SK-N-SH treated with all-trans-retinoic acid at 6 μM for 48 hours (cell line): ENCODE results near the gene CCDC63.

Experiments used
- ATAC-seq: fragments of 200-7000 bp; cut with Tn5 transposase; 3 replicates; pipeline ENCODE4 v1.9.1; 2020; ENCODE audit warnings: mild to moderate bottlenecking, moderate library complexity
- ARNTL ChIP-seq: fragments of 450-650 bp; formaldehyde crosslinking; IDR thresholded peaks from 2 replicates; pipeline ENCODE4 v1.5.0; 2020; ENCODE audit warnings: low read depth, mild to moderate bottlenecking, moderate library complexity, borderline replicate concordance
- CSDC2 ChIP-seq: fragments of 250-450 bp; sonication (Bioruptor Pico); IDR thresholded peaks from 2 replicates; pipeline ENCODE4 v1.5.0; 2020; ENCODE audit warnings: mild to moderate bottlenecking, moderate library complexity
- ESRRG ChIP-seq: fragments of 250-450 bp; sonication (Bioruptor Pico); IDR thresholded peaks from 2 replicates; pipeline ENCODE4 v1.6.1; 2021; ENCODE audit warnings: mild to moderate bottlenecking
- GLIS3 ChIP-seq: fragments of 250-450 bp; sonication (Bioruptor Pico); IDR thresholded peaks from 2 replicates; pipeline ENCODE4 v1.5.0; 2020; ENCODE audit warnings: mild to moderate bottlenecking, moderate library complexity
- OSR1 ChIP-seq: fragments of 250-450 bp; sonication (Bioruptor Pico); IDR thresholded peaks from 2 replicates; pipeline ENCODE4 v1.8.0; 2022; ENCODE audit warnings: moderate library complexity, mild to moderate bottlenecking, inconsistent platforms
- PPARA ChIP-seq: fragments of 250-450 bp; sonication (Bioruptor Pico); IDR thresholded peaks from 2 replicates; pipeline ENCODE4 v1.5.0; 2020; ENCODE audit warnings: mild to moderate bottlenecking, borderline replicate concordance
- RARB ChIP-seq: fragments of 250-450 bp; sonication (Bioruptor Pico); IDR thresholded peaks from 2 replicates; pipeline ENCODE4 v1.8.0; 2021; ENCODE audit warnings: mild to moderate bottlenecking, moderate library complexity
- TCF4 ChIP-seq: fragments of 250-450 bp; sonication (Bioruptor Pico); IDR thresholded peaks from 2 replicates; pipeline ENCODE4 v1.8.0; 2021; ENCODE audit warnings: mild to moderate bottlenecking, moderate library complexity, borderline replicate concordance
- TOX ChIP-seq: fragments of 250-450 bp; sonication (Bioruptor Pico); IDR thresholded peaks from 2 replicates; pipeline ENCODE4 v1.8.0; 2021; ENCODE audit warnings: mild to moderate bottlenecking, moderate library complexity, borderline replicate concordance
- ZC3H10 ChIP-seq: fragments of 250-450 bp; sonication (Bioruptor Pico); IDR thresholded peaks from 2 replicates; pipeline ENCODE4 v1.5.1; 2021; ENCODE audit warnings: mild to moderate bottlenecking, moderate library complexity
- ZFP3 ChIP-seq: fragments of 250-450 bp; sonication (Bioruptor Pico); IDR thresholded peaks from 2 replicates; pipeline ENCODE4 v1.5.0; 2020; ENCODE audit warnings: mild to moderate bottlenecking, moderate library complexity
- ZFP30 ChIP-seq: fragments of 450-650 bp; formaldehyde crosslinking; IDR thresholded peaks from 2 replicates; pipeline ENCODE4 v1.5.0; 2022; ENCODE audit warnings: mild to moderate bottlenecking, moderate library complexity
- ZNF565 ChIP-seq: fragments of 450-650 bp; formaldehyde crosslinking; conservative IDR thresholded peaks from 2 replicates; pipeline ENCODE4 v1.5.0; 2020; ENCODE audit warnings: low read depth, mild to moderate bottlenecking, moderate library complexity
- ZNF8 ChIP-seq: fragments of 450-650 bp; formaldehyde crosslinking; IDR thresholded peaks from 2 replicates; pipeline ENCODE4 v1.5.0; 2020; ENCODE audit warnings: mild to moderate bottlenecking, moderate library complexity
- TF ChIP-seq, protein P1 (sequence below): fragments of 250-450 bp; sonication (Bioruptor Pico); IDR thresholded peaks from 2 replicates; pipeline ENCODE4 v1.5.1; 2020; ENCODE audit warnings: low read depth, mild to moderate bottlenecking, moderate library complexity
- TF ChIP-seq, protein P2 (sequence below): fragments of 250-450 bp; sonication (Bioruptor Pico); IDR thresholded peaks from 2 replicates; pipeline ENCODE4 v1.8.0; 2021; ENCODE audit warnings: low read depth, mild to moderate bottlenecking, moderate library complexity, borderline replicate concordance
- TF ChIP-seq, protein P3 (sequence below): fragments of 250-450 bp; sonication (Bioruptor Pico); IDR thresholded peaks from 2 replicates; pipeline ENCODE4 v1.8.0; 2020; ENCODE audit warnings: mild to moderate bottlenecking, moderate library complexity, borderline replicate concordance
- TF ChIP-seq, protein P4 (sequence below): fragments of 250-450 bp; sonication (Bioruptor Pico); IDR thresholded peaks from 2 replicates; pipeline ENCODE4 v1.5.0; 2020; ENCODE audit warnings: mild to moderate bottlenecking, moderate library complexity
- TF ChIP-seq, protein P5 (sequence below): fragments of 250-450 bp; sonication (Bioruptor Pico); IDR thresholded peaks from 2 replicates; pipeline ENCODE4 v1.5.1; 2021; ENCODE audit warnings: mild to moderate bottlenecking, moderate library complexity

CCDC63 gene

DNA sequence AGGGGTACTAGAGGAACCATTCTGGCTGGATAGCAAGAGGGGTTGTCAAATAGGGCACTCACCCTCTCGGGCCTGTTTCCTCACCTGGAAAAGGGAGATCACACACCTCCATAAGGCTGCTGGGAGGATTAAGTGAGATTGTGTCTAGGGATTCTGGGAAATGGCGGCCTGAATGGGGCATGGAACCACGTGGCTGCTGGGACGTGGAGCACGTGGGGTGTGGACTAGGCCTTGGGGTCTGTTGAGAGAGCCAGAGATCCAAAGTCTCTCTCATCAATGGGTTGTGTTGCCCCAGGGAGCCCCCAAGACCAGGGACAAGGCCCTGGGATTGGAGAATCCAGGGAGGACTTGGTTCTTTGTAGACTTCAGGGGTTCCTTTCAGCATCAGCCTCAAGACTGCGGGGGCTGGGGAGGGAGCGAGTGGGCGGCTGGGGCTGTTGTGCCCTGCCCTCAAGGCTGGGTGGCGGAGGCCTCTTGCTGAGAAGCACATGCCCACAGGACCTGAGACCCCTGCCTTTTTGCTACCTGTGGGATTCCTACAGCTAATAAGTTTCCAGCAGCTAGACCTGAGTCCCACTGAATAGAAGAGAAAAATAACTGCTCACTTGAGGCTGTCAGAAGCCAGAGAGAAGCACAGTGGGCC, 77.0 kb downstream of the CCDC63 start:
- TF ChIP-seq CSDC2 = no peak
- no peak for TF ChIP-seq RARB
- no peak for TF ChIP-seq ZNF8 (CRISPR knock-in tag)
- no peak for TF ChIP-seq ZFP3 (CRISPR knock-in tag)
- TF ChIP-seq, protein P1, sequence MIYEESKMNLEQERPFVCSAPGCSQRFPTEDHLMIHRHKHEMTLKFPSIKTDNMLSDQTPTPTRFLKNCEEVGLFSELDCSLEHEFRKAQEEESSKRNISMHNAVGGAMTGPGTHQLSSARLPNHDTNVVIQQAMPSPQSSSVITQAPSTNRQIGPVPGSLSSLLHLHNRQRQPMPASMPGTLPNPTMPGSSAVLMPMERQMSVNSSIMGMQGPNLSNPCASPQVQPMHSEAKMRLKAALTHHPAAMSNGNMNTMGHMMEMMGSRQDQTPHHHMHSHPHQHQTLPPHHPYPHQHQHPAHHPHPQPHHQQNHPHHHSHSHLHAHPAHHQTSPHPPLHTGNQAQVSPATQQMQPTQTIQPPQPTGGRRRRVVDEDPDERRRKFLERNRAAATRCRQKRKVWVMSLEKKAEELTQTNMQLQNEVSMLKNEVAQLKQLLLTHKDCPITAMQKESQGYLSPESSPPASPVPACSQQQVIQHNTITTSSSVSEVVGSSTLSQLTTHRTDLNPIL (CRISPR knock-in tag) = no peak
- no peak for TF ChIP-seq ARNTL (CRISPR knock-in tag)
- TF ChIP-seq ZFP30 (CRISPR knock-in tag) = no peak
- TF ChIP-seq ZC3H10 (CRISPR knock-in tag) = no peak
- TF ChIP-seq, protein P2, sequence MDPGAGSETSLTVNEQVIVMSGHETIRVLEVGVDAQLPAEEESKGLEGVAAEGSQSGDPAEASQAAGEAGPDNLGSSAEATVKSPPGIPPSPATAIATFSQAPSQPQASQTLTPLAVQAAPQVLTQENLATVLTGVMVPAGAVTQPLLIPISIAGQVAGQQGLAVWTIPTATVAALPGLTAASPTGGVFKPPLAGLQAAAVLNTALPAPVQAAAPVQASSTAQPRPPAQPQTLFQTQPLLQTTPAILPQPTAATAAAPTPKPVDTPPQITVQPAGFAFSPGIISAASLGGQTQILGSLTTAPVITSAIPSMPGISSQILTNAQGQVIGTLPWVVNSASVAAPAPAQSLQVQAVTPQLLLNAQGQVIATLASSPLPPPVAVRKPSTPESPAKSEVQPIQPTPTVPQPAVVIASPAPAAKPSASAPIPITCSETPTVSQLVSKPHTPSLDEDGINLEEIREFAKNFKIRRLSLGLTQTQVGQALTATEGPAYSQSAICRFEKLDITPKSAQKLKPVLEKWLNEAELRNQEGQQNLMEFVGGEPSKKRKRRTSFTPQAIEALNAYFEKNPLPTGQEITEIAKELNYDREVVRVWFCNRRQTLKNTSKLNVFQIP (CRISPR knock-in tag) = no peak
- no peak for ATAC-seq

DNA sequence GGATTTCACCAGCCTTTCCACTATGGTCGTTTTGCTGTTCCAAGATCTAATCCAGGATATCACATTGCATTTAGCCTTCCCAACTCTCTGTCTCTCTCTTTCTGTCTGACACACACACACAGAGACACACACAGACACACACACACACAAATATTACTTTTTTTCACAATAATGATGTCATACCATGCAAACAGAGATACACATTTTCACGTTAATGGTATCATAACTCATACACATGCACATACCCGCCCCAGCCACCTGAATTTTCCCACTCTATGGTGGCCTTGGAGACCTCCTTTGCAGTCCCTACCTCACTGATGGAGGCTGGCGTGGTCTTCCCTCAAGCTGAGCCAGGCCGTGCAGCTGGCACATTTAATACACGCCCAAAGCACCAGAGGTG, 80.8 kb downstream of the CCDC63 start:
- ATAC-seq = no peak
- TF ChIP-seq ZFP30 (CRISPR knock-in tag) (no peak), TCF4 (CRISPR knock-in tag) (no peak), ESRRG (CRISPR knock-in tag) (no peak), ZNF565 (no peak), ARNTL (CRISPR knock-in tag) (no peak), TOX (no peak)

- no peak for ATAC-seq
These were observed 81.9 kb downstream of the CCDC63 start for GRCh38 chr12:110928700-110929099.

More at GRCh38 chr12:110928700-110929099, 81.9 kb downstream of the CCDC63 start:
- TF ChIP-seq, protein P3, sequence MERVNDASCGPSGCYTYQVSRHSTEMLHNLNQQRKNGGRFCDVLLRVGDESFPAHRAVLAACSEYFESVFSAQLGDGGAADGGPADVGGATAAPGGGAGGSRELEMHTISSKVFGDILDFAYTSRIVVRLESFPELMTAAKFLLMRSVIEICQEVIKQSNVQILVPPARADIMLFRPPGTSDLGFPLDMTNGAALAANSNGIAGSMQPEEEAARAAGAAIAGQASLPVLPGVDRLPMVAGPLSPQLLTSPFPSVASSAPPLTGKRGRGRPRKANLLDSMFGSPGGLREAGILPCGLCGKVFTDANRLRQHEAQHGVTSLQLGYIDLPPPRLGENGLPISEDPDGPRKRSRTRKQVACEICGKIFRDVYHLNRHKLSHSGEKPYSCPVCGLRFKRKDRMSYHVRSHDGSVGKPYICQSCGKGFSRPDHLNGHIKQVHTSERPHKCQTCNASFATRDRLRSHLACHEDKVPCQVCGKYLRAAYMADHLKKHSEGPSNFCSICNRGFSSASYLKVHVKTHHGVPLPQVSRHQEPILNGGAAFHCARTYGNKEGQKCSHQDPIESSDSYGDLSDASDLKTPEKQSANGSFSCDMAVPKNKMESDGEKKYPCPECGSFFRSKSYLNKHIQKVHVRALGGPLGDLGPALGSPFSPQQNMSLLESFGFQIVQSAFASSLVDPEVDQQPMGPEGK = no peak
- TF ChIP-seq ZNF565 (no peak), PPARA (no peak), ZNF8 (CRISPR knock-in tag) (no peak), TOX (no peak), ARNTL (CRISPR knock-in tag) (no peak), CSDC2 (no peak), ZFP30 (CRISPR knock-in tag) (no peak), ESRRG (CRISPR knock-in tag) (no peak), ZFP3 (CRISPR knock-in tag) (no peak), TCF4 (CRISPR knock-in tag) (no peak), GLIS3 (CRISPR knock-in tag) (no peak), ZC3H10 (CRISPR knock-in tag) (no peak), OSR1 (no peak)
- TF ChIP-seq, protein P4, sequence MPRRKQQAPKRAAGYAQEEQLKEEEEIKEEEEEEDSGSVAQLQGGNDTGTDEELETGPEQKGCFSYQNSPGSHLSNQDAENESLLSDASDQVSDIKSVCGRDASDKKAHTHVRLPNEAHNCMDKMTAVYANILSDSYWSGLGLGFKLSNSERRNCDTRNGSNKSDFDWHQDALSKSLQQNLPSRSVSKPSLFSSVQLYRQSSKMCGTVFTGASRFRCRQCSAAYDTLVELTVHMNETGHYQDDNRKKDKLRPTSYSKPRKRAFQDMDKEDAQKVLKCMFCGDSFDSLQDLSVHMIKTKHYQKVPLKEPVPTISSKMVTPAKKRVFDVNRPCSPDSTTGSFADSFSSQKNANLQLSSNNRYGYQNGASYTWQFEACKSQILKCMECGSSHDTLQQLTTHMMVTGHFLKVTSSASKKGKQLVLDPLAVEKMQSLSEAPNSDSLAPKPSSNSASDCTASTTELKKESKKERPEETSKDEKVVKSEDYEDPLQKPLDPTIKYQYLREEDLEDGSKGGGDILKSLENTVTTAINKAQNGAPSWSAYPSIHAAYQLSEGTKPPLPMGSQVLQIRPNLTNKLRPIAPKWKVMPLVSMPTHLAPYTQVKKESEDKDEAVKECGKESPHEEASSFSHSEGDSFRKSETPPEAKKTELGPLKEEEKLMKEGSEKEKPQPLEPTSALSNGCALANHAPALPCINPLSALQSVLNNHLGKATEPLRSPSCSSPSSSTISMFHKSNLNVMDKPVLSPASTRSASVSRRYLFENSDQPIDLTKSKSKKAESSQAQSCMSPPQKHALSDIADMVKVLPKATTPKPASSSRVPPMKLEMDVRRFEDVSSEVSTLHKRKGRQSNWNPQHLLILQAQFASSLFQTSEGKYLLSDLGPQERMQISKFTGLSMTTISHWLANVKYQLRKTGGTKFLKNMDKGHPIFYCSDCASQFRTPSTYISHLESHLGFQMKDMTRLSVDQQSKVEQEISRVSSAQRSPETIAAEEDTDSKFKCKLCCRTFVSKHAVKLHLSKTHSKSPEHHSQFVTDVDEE (CRISPR knock-in tag) = no peak
- TF ChIP-seq, protein P1 (CRISPR knock-in tag) = no peak
- TF ChIP-seq, protein P2 (CRISPR knock-in tag) = no peak
- TF ChIP-seq, protein P5, sequence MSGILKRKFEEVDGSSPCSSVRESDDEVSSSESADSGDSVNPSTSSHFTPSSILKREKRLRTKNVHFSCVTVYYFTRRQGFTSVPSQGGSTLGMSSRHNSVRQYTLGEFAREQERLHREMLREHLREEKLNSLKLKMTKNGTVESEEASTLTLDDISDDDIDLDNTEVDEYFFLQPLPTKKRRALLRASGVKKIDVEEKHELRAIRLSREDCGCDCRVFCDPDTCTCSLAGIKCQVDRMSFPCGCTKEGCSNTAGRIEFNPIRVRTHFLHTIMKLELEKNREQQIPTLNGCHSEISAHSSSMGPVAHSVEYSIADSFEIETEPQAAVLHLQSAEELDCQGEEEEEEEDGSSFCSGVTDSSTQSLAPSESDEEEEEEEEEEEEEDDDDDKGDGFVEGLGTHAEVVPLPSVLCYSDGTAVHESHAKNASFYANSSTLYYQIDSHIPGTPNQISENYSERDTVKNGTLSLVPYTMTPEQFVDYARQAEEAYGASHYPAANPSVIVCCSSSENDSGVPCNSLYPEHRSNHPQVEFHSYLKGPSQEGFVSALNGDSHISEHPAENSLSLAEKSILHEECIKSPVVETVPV (CRISPR knock-in tag) = no peak
